Measurements from ENCODE around the gene C1orf35.
"Not testable (repeated sequence)": the region's sequence is repeated elsewhere in the genome, so short reads cannot be mapped to it uniquely, and the experiment has no call there.

The C1orf35 gene

DNA sequence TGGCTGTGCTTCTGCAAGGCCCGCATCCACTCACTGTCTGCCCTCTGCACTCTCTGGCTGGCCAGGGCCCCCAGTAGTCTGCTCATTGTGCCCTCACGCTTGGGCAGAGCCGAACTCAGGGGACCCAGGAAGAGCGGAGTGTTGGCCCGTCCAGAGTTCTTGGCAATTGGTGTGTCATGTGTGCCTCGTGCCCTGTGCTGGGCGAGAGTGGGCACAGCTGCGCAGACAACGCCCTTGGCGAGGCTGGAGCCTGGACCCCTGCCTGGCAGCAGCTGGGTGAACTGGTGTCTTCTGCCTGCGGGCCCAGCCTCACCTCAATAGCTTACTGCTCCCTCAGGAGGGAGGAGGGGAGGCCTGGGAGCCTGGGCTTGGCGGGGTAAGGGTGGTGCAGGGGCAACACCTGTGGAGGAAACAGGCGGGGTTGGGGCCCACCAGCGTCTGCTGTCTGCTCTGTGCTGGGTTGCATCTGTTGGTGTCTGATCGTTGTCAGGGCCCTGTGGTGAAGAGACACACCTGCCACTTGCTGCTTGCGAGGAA, 39.1 kb upstream of the C1orf35 start:
- DNase-seq: peak; percentile 69

DNA sequence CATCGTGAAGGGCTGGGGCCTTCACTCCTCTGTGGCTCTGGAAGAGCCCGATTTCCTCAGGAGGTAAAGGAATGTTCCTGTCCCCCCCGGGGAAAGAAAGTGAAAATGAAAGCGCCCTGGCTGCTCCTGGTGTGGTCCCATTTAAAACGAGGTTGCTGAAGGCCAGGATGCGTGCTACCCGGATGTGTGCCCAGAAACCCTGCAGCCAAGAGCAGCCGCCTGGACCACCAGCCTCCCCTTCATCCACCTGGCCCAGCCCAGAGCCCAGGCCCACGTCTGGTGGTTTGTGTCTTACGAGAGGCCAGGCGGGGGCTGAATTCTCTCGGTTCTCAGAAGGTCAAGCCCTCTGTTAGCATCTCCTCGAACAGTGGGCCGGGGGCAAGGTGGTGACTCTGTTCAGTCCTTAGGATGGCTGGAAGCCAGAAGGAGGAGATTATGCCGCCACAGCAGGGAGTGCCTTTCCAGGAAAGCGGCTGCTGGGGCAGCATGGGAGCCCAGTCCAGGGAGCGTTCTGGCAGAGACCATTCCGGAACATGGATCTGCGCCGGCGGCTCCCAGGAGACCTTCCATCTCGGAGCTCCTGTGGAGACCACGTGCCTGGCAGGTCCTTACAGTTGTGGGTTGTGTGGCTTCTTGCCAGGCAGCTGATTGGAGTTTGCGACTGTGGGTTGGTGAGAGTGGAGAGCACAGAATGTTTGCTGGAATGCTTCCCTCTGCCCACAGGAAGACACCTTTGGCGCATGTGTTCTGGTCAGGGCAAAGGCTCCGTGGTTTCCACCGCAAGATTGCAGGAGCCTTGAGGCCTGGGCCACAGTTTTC, 38.3 kb upstream of the C1orf35 start:
- DNase-seq: peak; percentile 24

DNA sequence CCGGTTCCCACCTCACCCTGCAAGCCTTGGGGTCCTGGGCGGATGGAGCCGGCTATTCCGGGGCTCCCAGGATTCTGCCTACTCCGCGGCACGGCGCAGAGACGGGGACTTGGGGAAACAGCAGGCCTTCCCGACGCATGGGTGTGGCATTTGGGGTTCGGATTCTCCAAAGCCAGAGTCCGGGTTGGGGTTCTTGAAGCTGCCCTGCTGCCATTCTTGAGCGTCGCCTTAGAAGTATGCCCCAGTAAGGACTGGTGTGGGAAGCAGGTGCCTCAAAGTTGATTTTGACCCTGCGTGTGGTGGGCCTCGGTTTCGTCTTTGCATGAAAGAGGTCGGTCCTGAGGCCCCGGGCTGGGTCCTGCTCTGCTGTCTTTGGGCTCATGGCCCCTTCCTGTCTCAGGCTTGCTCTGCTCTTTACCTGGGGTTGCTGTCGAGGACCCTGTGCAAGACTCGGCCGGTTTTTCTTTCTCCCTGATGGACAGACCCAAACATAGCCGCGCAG, 37.6 kb upstream of the C1orf35 start:
- DNase-seq: no peak

DNA sequence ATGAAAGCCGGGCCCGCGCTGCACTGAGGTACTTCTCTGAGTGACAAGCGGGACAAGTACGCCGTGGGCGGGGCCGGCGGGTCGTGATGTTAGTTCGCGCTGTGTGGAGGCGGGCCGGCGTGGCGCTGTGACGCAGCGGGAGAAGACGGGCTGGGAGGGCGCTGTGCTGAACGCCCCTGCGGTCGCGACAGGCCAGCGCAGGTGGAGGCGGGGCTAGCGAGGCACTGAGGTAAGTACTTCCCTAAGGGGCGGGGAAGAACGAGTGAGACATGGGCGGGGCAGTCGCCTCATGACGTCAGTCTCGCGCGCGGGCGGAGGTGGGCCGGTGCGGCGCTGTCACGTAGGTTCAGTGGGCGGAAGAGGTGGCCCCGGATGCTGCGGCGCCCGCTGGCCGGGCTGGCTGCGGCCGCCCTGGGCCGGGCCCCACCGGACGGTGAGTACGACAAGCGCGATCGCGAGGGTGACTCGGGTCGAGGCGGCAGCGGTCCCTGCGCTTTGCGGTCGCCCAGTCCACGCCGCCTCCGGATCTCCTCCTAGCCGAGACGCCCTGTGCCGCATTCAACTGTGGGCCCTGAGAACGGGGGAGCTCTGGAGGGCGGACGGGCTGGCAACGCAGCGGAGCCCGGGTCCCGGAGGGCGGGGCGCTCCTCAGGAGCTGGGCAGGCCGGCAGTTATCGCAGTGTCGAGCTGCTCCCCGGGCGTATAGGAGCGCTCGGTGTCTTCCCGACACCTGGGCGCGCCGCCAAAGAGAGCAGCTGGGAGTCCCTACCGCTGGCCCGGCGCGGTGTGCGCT, 37.0 kb upstream of the C1orf35 start, which contains the start of gene GUK1:
GUK1 (plus strand) TSS at position 349 of the 793 bp plus-strand sequence; CDS start at position 373, 24 bp downstream.
- DNase-seq: peak; percentile 100

DNA sequence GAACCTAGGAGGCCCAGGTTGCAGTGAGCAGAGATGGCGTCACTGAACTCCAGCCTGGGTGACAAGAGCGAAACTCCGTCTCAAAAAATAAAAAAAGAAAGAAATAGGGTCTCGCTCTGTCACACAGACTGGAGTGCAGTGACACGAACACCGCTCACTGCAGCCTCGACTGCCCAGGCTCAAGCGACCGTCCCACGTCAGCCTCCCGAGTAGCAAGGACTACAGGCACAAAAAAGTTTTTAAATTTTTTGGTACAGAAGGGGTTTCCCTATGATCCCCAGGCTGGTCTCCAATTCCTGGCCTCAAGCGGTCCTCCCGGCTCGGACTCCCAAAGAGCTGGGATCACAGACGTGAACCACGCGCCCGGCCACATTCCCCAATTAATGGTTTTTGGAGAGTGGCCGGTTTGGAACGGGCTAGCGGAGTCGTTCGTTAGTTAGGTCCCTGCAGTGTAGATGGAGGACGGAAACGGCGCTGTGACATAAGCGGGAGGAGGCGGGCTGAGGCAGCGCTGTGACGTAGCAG, 36.3 kb upstream of the C1orf35 start:
- DNase-seq: no peak

DNA sequence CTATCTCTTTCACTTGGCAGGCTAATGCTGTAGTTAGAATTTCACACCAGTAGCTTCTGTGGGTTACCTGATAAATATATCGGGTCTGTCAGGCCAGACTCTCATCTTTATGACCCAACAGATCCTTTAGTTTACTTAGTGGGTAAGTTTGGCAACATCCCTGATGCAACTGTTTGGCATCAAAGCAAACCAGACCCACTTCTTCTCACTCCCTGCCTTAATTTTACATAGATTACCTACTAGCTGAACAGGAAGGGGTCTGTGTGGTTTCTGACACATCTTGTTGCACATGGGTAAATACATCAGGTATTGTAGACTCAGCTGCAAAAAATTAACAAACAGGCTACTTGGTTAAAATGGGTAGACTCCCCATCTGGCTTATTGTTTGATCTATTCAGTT, 33.8 kb upstream of the C1orf35 start:
- peak; percentile 7 for DNase-seq

DNA sequence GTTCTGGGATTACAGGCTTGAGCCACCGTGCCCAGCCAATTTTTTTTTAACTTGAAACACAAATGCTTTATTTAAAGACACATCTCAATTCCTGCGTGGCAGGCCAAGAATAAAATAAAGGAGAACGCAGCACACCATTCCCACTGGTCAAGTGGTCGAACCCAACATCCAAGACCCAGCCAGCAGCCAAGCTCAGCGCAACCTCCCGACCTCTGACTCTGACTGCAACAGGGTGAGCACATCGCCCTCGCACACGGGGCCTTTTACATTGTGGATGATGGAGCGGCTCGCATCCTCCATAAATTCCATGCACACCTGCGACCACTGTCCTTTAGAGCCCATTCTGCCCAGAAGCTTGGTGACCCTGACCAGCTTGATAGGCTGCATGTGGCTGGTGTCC, 31.5 kb upstream of the C1orf35 start:
- no peak for DNase-seq

DNA sequence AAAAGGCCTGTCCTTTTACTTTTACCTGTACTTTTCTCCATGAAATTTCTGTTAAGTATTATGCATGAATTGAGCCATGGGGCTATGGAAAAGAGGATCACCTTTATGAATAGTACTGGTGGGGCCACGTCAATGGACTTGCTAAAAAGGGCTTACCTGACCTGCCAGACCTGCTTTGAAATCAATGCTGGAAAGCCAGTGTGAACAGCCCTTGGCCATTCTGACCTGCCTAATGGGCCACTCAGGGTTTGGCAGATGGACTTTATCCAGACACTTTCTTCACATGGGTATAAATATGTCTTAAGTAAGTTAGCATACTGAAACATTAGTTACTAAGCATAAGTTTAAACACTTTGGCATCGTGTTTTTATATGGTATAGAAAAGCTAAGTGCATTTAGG, 28.6 kb upstream of the C1orf35 start:
- no peak for DNase-seq

DNA sequence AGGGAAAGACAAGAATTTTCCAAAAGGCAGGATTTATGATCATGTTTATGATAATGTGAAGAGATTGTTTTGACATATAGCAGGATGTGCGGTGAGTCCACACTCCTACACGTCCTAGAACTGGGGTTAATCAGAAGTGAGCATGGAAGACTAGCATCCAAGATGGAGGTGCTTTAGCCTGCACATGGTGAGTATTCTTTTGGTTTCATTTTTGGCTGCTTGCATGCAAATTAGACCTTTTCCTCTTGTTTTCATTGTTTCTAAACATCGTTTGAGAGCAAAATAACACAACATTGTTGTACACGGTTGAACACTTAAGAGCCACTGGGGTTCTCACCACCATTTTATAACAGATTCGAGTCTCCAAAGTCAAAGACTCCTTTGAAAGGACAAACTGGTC, 22.1 kb upstream of the C1orf35 start:
- DNase-seq: no peak

DNA sequence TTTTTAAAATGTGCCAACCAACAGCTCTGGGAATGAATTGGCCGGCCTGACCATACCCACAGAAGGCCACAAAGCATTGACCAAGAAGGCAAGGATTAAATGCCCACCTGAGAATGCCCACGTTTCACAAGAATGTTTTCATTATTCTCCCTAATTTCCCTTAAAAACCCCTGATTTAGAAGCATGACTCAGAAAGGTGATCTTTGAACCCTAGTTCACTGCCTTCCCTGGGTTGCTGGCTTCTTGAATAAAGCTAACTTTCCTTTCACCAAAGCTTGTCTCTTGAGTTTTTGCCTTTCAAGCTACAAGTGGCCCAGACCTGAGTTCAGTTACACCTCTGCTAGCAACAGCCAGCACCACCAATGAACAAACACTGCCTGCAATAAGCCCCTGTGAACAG, 20.4 kb upstream of the C1orf35 start:
- DNase-seq: no peak

DNA sequence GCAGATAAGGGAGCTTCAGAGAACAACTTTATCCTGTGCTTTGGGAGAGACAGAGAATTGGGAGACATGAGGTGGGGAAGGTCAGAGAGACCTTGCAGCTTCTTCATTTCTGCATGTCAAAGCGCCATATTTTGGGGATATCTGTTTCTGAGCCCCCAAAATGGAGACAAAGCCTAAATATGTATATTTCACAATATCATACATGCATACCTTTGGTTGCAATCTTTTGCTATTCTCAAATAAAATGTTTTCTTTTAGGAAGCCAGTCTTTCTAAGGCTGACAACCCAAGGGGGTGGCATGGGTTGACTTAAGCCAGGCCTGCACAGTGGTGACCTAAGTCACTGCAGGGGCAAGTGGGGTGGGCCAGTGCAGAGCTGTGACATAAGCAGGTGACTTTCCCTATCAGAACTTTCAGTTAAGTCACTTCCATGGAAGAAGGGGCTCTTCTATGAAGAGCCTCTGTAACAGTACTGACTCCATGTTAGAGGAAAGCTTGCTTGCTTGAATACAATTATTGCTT, 19.9 kb upstream of the C1orf35 start:
- DNase-seq: no peak

DNA sequence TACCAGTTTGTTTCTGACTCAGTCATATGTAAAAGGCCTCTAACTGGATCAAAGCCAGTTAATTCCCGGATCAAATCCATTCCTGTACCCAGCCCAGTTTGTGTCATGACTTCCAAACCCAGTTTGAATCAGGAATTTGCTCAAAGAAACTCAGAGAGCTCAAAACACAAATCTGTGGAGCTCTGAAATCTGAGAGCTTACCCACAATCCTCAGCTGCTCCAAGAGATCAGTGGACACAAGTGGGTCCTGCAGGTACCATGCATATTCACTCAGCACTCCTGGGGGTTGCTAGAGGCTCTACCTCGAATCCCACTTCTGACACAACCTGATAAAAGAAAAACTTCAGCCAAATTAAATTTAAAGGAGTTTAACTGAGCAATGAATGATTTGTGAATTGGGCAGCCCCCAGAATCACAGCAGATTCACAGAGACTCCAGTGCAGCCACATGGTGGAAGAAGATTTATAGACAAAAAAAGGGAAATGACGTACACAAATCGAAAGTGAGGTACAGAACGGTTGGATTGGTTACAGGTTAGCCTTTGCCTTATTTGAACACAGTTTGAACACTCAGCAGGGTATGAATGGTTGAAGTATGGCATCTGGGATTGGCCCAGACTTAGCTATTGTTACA, 17.8 kb upstream of the C1orf35 start:
- DNase-seq: no peak

DNA sequence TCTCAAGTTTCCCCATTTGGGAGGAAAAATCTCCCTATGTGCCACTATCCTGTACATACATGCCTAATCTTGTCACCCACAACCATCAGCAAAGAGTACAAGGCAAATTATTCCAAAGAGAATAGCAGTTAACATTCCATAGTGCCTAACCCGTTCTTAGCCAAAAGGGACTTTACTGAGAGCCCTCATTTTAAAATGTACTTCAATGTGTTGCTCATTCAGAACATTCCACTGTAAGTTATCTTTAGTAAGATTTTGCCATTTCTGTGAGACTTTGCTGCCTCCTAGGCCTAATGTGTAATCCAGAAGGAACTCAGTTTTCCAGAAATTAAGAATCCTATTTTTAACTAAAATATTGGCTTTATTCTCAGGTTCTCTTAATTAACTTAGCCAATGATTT, 17.2 kb upstream of the C1orf35 start:
- no peak for DNase-seq

DNA sequence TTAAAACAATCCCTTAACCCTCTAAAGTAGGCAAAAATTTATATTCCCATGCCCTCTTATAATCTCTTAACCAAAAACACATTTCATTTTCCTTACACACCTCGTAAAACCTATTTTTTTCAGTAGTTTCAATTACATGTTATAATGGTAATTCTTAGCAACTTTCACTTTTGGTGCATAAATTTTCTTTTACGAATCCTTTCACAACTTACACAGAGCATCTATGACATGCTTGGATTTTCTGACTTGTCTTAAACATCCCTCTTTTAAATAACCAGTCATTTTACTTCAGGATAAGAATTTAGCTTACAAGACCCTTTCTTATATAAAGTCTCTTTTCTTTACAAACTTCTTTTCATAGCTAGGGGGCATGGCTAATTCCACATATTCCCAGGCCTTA, 14.9 kb upstream of the C1orf35 start:
- DNase-seq: peak; percentile 9

DNA sequence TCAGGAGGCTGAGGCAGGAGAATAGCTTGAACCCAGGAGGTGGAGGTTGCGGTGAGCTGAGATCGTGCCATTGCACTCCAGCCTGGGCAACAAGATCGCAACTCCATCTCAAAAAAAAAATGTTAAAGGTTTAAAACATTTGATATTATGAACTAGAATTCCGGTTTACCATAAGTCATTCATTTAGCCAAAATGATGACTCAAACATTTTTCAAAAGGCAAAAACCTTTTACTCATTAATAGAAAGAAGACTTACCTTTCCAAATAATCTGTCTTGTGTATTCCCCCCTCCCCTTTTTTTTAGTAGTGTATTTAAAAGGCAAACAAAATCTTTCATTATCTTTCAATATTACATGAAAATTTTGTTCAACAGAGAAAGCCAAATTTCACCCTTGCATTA, 14.2 kb upstream of the C1orf35 start:
- DNase-seq: no peak

DNA sequence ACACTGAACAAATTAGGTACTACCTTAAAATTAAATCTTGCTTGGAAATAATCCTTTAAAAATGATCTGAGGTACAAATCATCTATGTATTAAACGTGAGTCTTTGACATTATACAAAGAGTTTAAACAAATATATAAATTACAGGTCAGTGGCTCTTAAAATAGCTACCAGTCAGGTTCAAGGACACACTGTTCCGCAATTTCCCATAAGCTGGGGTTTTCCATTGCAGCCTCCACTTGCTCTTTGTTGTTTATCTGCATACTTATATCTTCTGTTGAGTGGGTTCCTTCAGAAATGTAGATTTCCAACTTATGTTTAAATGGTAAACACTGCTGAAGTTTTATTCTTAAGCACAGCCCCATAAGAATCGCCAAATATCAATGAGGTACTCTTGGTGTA, 11.7 kb upstream of the C1orf35 start:
- no peak for DNase-seq

DNA sequence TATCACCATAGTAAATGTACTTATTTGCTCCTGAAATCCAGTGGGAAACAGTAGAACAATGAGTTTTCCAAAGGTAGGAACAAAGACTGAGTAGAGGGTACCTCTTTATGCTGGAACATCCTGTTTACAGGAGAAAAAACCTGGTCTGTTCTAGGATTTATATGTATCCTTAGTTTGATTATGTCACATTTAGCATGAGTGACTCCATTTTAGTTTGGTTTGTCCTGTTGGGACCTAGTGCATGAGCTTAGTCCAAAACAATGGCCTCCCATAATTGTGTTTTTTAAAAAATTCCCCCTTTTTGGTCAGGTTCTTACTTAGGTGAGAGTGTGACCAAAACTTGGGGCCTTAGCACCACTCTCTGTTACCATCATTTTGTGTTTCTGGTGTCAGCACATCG, 9.5 kb upstream of the C1orf35 start:
- no peak for DNase-seq

DNA sequence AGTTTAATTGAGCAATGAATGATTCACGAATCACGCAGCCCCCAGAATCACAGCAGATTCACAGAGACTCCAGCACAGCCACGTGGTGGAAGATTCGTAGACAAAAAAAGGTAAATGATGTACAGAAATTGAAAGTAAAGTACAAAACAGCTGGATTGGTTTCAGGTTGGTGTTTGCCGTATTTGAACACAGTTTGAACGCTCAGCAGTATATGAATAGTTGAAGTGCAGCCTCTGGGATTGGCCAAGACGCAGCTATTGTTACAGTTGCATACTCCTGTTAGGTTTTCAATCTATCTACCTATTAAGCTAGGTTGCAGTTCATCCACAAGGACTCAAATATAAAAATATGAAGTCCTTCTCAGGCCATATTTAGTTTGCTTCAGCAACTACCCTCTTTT, 9.0 kb upstream of the C1orf35 start:
- DNase-seq: no peak

DNA sequence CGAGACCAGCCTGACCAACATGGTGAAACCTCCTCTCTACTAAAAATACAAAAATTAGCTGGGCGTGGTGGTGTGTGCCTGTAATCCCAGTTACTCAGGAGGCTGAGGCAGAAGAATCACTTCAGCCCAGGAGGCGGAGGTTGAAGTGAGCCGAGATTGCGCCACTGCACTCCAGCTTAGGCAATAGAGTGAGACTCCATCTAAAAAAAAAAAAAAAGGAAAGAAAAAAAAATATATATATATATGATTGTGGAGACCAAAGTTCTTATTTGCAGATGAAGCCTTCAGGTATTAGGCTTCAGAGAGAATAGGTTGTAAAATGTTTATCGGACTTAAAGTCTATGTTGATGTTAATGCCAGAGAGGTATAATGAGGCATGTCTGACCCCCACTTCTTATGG, 8.2 kb upstream of the C1orf35 start:
- DNase-seq: not testable (repeated sequence)

DNA sequence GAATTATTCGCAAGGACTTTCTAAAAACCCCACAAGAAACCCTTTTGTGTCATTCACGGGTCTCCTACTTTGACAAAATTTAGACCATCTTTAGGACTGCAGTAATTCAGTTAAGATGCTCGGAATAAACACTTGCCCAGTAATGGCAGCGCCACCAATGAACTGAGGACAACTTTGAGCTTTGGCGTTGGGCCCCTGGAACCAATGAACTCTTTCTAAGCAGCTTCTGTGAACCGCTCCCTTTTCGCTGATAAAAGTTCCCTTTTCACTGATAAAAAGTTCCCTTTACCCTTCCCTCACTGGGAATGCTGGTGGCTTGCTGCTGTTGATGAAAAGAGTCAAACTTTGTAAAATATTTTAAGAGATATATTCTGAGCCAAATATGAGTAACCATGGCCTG, 7.4 kb upstream of the C1orf35 start:
- no peak for DNase-seq

DNA sequence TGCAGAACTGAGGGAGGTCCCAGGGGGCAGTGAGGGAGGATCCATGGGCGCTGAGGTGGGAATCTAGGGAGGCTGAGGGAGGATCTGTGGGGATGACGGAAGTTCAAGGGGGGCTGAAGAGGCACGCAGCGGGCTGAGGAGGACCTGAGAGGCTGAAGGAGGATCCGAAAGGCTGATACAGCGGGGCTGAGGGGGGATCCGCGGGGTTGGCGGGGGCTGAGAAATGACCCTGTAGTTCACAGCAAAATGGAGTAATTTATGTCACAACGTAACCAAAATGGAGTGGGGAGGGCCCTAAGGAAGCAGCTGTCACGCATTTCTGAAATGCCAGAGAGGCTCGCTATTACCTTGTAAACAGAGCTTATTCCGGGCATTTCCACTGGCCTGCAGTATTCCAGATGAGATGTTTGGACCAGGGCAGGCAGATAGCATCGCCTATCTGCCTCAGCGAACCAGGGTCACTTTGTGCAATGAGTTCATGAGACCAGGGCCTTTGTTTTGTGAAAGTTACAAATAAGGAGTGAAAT, 6.9 kb upstream of the C1orf35 start:
- peak; percentile 46 for DNase-seq

All from NCI-H69 (cell line).